MM.1S (cell line): ENCODE results near the gene BARD1.

Experiments
- DNase-seq: peaks from one replicate; pipeline ENCODE4 v3.0.0-alpha.2; 2015
- H2AFZ ChIP-seq: fragments of 300-600 bp; sonication (generic); 2 replicates; pipeline ENCODE4 v1.6.0; 2016; ENCODE audit warnings: antibody characterized with exemption, low read length
- H3F3A ChIP-seq: fragments of 300-600 bp; sonication (generic); 2 replicates; pipeline ENCODE4 v1.6.1; 2016; ENCODE audit warnings: mild to moderate bottlenecking, antibody characterized with exemption, low read length, moderate library complexity, mixed read lengths; ENCODE audit not compliant: insufficient read depth
- H3K27ac ChIP-seq: fragments of 300-600 bp; sonication (generic); 2 replicates; pipeline ENCODE4 v1.5.1; 2016; ENCODE audit warnings: mild to moderate bottlenecking, low read length
- H3K27me3 ChIP-seq: fragments of 300-600 bp; sonication (generic); replicated peaks from 2 replicates; pipeline ENCODE4 v1.6.0; 2016; ENCODE audit warnings: low read length; ENCODE audit not compliant: insufficient read depth
- H3K36me3 ChIP-seq: fragments of 300-600 bp; sonication (generic); replicated peaks from 2 replicates; pipeline ENCODE4 v1.6.1; 2016; ENCODE audit warnings: mild to moderate bottlenecking, low read length, mixed read lengths; ENCODE audit not compliant: insufficient read depth
- H3K4me1 ChIP-seq: fragments of 300-600 bp; sonication (generic); 2 replicates; pipeline ENCODE4 v1.6.1; 2016; ENCODE audit warnings: low read length, mixed read lengths
- H3K4me2 ChIP-seq: fragments of 300-600 bp; sonication (generic); 2 replicates; pipeline ENCODE4 v1.6.0; 2016; ENCODE audit warnings: low read depth, low read length
- H3K4me3 ChIP-seq: fragments of 300-600 bp; sonication (generic); 2 replicates; pipeline ENCODE4 v1.5.1; 2016; ENCODE audit warnings: low read length, mixed read lengths
- H3K79me2 ChIP-seq: fragments of 300-600 bp; sonication (generic); 2 replicates; pipeline ENCODE4 v1.6.1; 2016; ENCODE audit warnings: mixed run types, low read length, mixed read lengths
- H3K9ac ChIP-seq: fragments of 300-600 bp; sonication (generic); 2 replicates; pipeline ENCODE4 v1.6.1; 2016; ENCODE audit warnings: low read length, mixed read lengths
- H3K9me2 ChIP-seq: fragments of 300-600 bp; sonication (generic); replicated peaks from 2 replicates; pipeline ENCODE4 v1.6.1; 2016; ENCODE audit warnings: mild to moderate bottlenecking, low read length, mixed read lengths; ENCODE audit not compliant: insufficient read depth
- H3K9me3 ChIP-seq: fragments of 300-600 bp; sonication (generic); replicated peaks from 2 replicates; pipeline ENCODE4 v1.6.1; 2016; ENCODE audit warnings: mild to moderate bottlenecking, low read length, mixed read lengths; ENCODE audit not compliant: insufficient read depth
- H4K20me1 ChIP-seq: fragments of 300-600 bp; sonication (generic); 2 replicates; pipeline ENCODE4 v1.6.1; 2016; ENCODE audit warnings: mild to moderate bottlenecking, low read length, moderate library complexity, mixed read lengths; ENCODE audit not compliant: insufficient read depth
- EZH2 ChIP-seq: fragments of 300-600 bp; sonication (generic); optimal IDR thresholded peaks from 2 replicates; pipeline ENCODE3; 2017; ENCODE audit warnings: low read depth, mild to moderate bottlenecking, antibody characterized with exemption, low read length, mixed read lengths
- EZH2phosphoT487 ChIP-seq: fragments of 300-600 bp; sonication (generic); IDR thresholded peaks from 2 replicates; pipeline ENCODE4 v1.6.1; 2018; ENCODE audit warnings: antibody characterized with exemption, low read length
- TF ChIP-seq, protein P1 (sequence below): fragments of 300-600 bp; sonication (generic); IDR thresholded peaks from 2 replicates; pipeline ENCODE4 v1.5.1; 2016; ENCODE audit warnings: antibody characterized with exemption, low read length, mixed read lengths

BARD1 gene

GRCh38 chr2:214810671-214811070 is 1.2 kb upstream of the BARD1 start:
- H3F3A ChIP-seq: peaks cover 18% of the 10 kb centered on the region
- DNase-seq: no peak
- no peak overlapping the region for H3K27ac ChIP-seq
- H2AFZ ChIP-seq: peak overlapping the region; percentile 95
- peak overlapping the region; percentile 93 for H3K4me2 ChIP-seq
- 0 out of 2 replicates have a peak, but pooled peaks cover 7% of the 10 kb centered on the region for H3K36me3 ChIP-seq
- no peaks in the 10 kb centered on the region for H3K9me2 ChIP-seq
- no peaks in the 10 kb centered on the region for H3K27me3 ChIP-seq
- peak overlapping the region; percentile 75 for H3K4me3 ChIP-seq
- H3K9me3 ChIP-seq: no peaks in the 10 kb centered on the region
- no peak for TF ChIP-seq EZH2
- TF ChIP-seq, protein P1, sequence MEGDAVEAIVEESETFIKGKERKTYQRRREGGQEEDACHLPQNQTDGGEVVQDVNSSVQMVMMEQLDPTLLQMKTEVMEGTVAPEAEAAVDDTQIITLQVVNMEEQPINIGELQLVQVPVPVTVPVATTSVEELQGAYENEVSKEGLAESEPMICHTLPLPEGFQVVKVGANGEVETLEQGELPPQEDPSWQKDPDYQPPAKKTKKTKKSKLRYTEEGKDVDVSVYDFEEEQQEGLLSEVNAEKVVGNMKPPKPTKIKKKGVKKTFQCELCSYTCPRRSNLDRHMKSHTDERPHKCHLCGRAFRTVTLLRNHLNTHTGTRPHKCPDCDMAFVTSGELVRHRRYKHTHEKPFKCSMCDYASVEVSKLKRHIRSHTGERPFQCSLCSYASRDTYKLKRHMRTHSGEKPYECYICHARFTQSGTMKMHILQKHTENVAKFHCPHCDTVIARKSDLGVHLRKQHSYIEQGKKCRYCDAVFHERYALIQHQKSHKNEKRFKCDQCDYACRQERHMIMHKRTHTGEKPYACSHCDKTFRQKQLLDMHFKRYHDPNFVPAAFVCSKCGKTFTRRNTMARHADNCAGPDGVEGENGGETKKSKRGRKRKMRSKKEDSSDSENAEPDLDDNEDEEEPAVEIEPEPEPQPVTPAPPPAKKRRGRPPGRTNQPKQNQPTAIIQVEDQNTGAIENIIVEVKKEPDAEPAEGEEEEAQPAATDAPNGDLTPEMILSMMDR: no peak
- no peak for TF ChIP-seq EZH2phosphoT487
- H3K9ac ChIP-seq: peak overlapping the region; percentile 70
- peaks cover 33% of the 10 kb centered on the region for H3K79me2 ChIP-seq
- H4K20me1 ChIP-seq: peaks cover 17% of the 10 kb centered on the region
- peaks cover 7% of the 10 kb centered on the region for H3K4me1 ChIP-seq

DNA sequence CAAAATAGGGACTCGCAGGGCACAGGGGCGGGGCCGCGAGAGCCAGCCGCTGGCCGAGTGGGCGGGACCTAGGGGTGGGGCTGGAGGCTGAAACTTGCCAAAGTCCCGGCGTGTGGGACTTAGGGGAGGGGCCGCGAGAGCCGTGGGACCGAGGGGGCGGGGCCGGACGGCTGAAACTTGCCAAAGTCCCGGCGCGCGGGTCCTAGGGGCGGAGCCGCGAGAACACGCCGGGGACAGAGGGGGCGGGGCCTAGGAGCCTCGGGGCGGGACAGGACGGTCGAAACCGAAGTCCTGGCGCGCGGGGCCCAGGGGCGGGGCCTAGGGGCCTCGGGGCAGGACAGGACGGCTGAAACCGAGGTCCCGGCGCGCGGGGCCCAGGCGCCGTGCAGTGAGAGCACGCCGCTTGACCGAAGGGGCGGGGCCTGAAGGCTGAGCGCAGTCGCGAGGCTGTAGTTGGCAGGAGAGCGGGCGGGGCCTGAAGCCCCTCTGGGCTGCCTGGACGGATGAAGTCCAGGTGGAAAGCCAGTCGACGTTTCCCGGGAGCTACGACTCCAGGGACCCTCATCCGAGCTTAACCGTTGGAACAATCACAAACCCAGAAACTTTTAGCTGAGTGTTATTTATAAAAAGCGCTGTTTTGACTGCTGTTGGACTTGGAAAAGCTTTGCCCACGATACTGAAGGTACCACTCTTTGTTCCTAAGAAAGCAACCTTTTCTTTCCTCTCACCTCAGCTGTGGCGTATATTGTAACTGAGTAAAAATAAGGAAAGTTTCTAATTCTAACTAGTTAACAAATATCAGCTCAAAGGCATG is 475 bp upstream of the BARD1 start:
- peak overlapping the region; percentile 95 for H2AFZ ChIP-seq
- H3K4me2 ChIP-seq: peak overlapping the region; percentile 93
- peak overlapping the region; percentile 70 for H3K9ac ChIP-seq
- H3K27ac ChIP-seq: peak overlapping the region; percentile 93; the same call in 1 of the 2 replicates
- no peak for TF ChIP-seq EZH2
- no peak for TF ChIP-seq EZH2phosphoT487
- TF ChIP-seq, protein P1: no peak
- H3K9me2 ChIP-seq: no peaks in the 10 kb centered on the region
- H3K27me3 ChIP-seq: no peaks in the 10 kb centered on the region
- H3K9me3 ChIP-seq: no peaks in the 10 kb centered on the region
- H3F3A ChIP-seq: peaks cover 18% of the 10 kb centered on the region
- H4K20me1 ChIP-seq: peaks cover 17% of the 10 kb centered on the region
- peak; percentile 99 for DNase-seq
- H3K4me3 ChIP-seq: peak overlapping the region; percentile 91
- peaks cover 40% of the 10 kb centered on the region for H3K79me2 ChIP-seq
- H3K36me3 ChIP-seq: 0 out of 2 replicates have a peak, but pooled peaks cover 7% of the 10 kb centered on the region
- peaks cover 8% of the 10 kb centered on the region for H3K4me1 ChIP-seq

GRCh38 chr2:214807653-214808052 is 1.8 kb downstream of the BARD1 start:
- H3F3A ChIP-seq: peaks cover 18% of the 10 kb centered on the region
- H3K4me1 ChIP-seq: peaks cover 8% of the 10 kb centered on the region
- 0 out of 2 replicates have a peak overlapping the region, but pooled peaks have one; percentile 7 for H2AFZ ChIP-seq
- peak overlapping the region; percentile 95 for H3K9ac ChIP-seq
- peak overlapping the region; percentile 93; the same call in 1 of the 2 replicates for H3K27ac ChIP-seq
- H3K9me3 ChIP-seq: no peaks in the 10 kb centered on the region
- TF ChIP-seq, protein P1: no peak
- no peak for TF ChIP-seq EZH2
- TF ChIP-seq EZH2phosphoT487: no peak
- H4K20me1 ChIP-seq: peaks cover 26% of the 10 kb centered on the region
- peak overlapping the region; percentile 91 for H3K4me3 ChIP-seq
- H3K36me3 ChIP-seq: 0 out of 2 replicates have a peak, but pooled peaks cover 7% of the 10 kb centered on the region
- H3K79me2 ChIP-seq: peaks cover 63% of the 10 kb centered on the region
- no peaks in the 10 kb centered on the region for H3K9me2 ChIP-seq
- peak overlapping the region; percentile 99 for H3K4me2 ChIP-seq
- no peaks in the 10 kb centered on the region for H3K27me3 ChIP-seq
- DNase-seq: no peak
